Measurements from ENCODE around the gene CHRNA4.

Gene CHRNA4

GRCh38 chr20:63367446-63368055, 6.4 kb upstream of the CHRNA4 start:
- H3K27ac Mint-ChIP-seq, result no peak overlapping the region
- no peaks in the 10 kb centered on the region for H3K4me1 Mint-ChIP-seq (ENCODE audit: low read depth)
- no peak overlapping the region for H3K4me3 Mint-ChIP-seq
- H3K27me3 Mint-ChIP-seq, result peaks cover 11% of the 10 kb centered on the region
- H3K9me3 Mint-ChIP-seq, result no peaks in the 10 kb centered on the region
- intact Hi-C loops (cut with micrococcal nuclease), result no loop called here
- no peaks in the 10 kb centered on the region for H3K36me3 Mint-ChIP-seq (ENCODE audit: low read depth)

GRCh38 chr20:63366390-63367365, 5.5 kb upstream of the CHRNA4 start:
- Mint-ChIP-seq H3K36me3 (ENCODE audit: low read depth) (no peaks in the 10 kb centered on the region), H3K27me3 (peaks cover 20% of the 10 kb centered on the region), H3K27ac (no peak overlapping the region), H3K9me3 (no peaks in the 10 kb centered on the region), H3K4me1 (ENCODE audit: low read depth) (no peaks in the 10 kb centered on the region), H3K4me3 (no peak overlapping the region)
- intact Hi-C loops (cut with micrococcal nuclease), result no loop called here

- no peak overlapping the region for H3K4me3 Mint-ChIP-seq
- intact Hi-C loops (cut with micrococcal nuclease), result no loop called here
- no peak overlapping the region for H3K27ac Mint-ChIP-seq
Observed at GRCh38 chr20:63365601-63366389, 4.6 kb upstream of the CHRNA4 start.

GRCh38 chr20:63364801-63365585, 3.8 kb upstream of the CHRNA4 start:
- H3K4me1 Mint-ChIP-seq (ENCODE audit: low read depth), result no peaks in the 10 kb centered on the region
- intact Hi-C loops (cut with micrococcal nuclease), result no loop called here
- H3K27ac Mint-ChIP-seq, result no peak overlapping the region
- H3K4me3 Mint-ChIP-seq, result no peak overlapping the region
- H3K36me3 Mint-ChIP-seq (ENCODE audit: low read depth), result no peaks in the 10 kb centered on the region
- H3K27me3 Mint-ChIP-seq, result peaks cover 30% of the 10 kb centered on the region
- no peaks in the 10 kb centered on the region for H3K9me3 Mint-ChIP-seq

More at GRCh38 chr20:63365601-63366389, 4.6 kb upstream of the CHRNA4 start:
- Mint-ChIP-seq H3K4me1 (ENCODE audit: low read depth) (no peaks in the 10 kb centered on the region), H3K36me3 (ENCODE audit: low read depth) (no peaks in the 10 kb centered on the region), H3K9me3 (no peaks in the 10 kb centered on the region), H3K27me3 (peaks cover 22% of the 10 kb centered on the region)

GRCh38 chr20:63363981-63364561, 2.9 kb upstream of the CHRNA4 start:
- no peaks in the 10 kb centered on the region for H3K36me3 Mint-ChIP-seq (ENCODE audit: low read depth)
- no peak overlapping the region for H3K27ac Mint-ChIP-seq
- intact Hi-C loops (cut with micrococcal nuclease), result no loop called here
- H3K27me3 Mint-ChIP-seq, result peaks cover 39% of the 10 kb centered on the region
- H3K9me3 Mint-ChIP-seq, result no peaks in the 10 kb centered on the region
- no peak overlapping the region for H3K4me3 Mint-ChIP-seq
- H3K4me1 Mint-ChIP-seq (ENCODE audit: low read depth), result no peaks in the 10 kb centered on the region

GRCh38 chr20:63363013-63363957, 2.1 kb upstream of the CHRNA4 start:
- Mint-ChIP-seq H3K4me3 (no peak overlapping the region), H3K9me3 (no peaks in the 10 kb centered on the region), H3K36me3 (ENCODE audit: low read depth) (no peaks in the 10 kb centered on the region), H3K4me1 (ENCODE audit: low read depth) (no peaks in the 10 kb centered on the region), H3K27ac (no peak overlapping the region), H3K27me3 (peaks cover 43% of the 10 kb centered on the region)
- intact Hi-C loops (cut with micrococcal nuclease), result no loop called here

GRCh38 chr20:63362436-63363009, 1.4 kb upstream of the CHRNA4 start:
- Mint-ChIP-seq H3K36me3 (ENCODE audit: low read depth) (no peaks in the 10 kb centered on the region), H3K27ac (no peak overlapping the region), H3K9me3 (no peaks in the 10 kb centered on the region), H3K4me1 (ENCODE audit: low read depth) (no peaks in the 10 kb centered on the region), H3K27me3 (peaks cover 43% of the 10 kb centered on the region), H3K4me3 (no peak overlapping the region)
- intact Hi-C loops (cut with micrococcal nuclease), result no loop called here

GRCh38 chr20:63361519-63362435, 628 bp upstream of the CHRNA4 start:
- H3K27me3 Mint-ChIP-seq, result peaks cover 43% of the 10 kb centered on the region
- H3K4me3 Mint-ChIP-seq, result no peak overlapping the region
- H3K27ac Mint-ChIP-seq, result no peak overlapping the region
- H3K9me3 Mint-ChIP-seq, result no peaks in the 10 kb centered on the region
- H3K4me1 Mint-ChIP-seq (ENCODE audit: low read depth), result no peaks in the 10 kb centered on the region
- H3K36me3 Mint-ChIP-seq (ENCODE audit: low read depth), result no peaks in the 10 kb centered on the region
- intact Hi-C loops (cut with micrococcal nuclease), result no loop called here

GRCh38 chr20:63359937-63360849, 956 bp downstream of the CHRNA4 start:
- intact Hi-C loops (cut with micrococcal nuclease), result no loop called here
- Mint-ChIP-seq H3K36me3 (ENCODE audit: low read depth) (no peaks in the 10 kb centered on the region), H3K27me3 (peaks cover 43% of the 10 kb centered on the region), H3K9me3 (no peaks in the 10 kb centered on the region), H3K4me1 (ENCODE audit: low read depth) (no peaks in the 10 kb centered on the region), H3K27ac (no peak overlapping the region), H3K4me3 (no peak overlapping the region)

- H3K4me3 Mint-ChIP-seq, result no peak overlapping the region
- intact Hi-C loops (cut with micrococcal nuclease), result no loop called here
- no peaks in the 10 kb centered on the region for H3K36me3 Mint-ChIP-seq (ENCODE audit: low read depth)
- no peaks in the 10 kb centered on the region for H3K9me3 Mint-ChIP-seq
- peaks cover 43% of the 10 kb centered on the region for H3K27me3 Mint-ChIP-seq
- H3K4me1 Mint-ChIP-seq (ENCODE audit: low read depth), result no peaks in the 10 kb centered on the region
- H3K27ac Mint-ChIP-seq, result no peak overlapping the region
Observed at GRCh38 chr20:63359164-63359934, 1.8 kb downstream of the CHRNA4 start.

All from dendritic cell treated with granulocyte-macrophage colony-stimulating factor and Interleukin-4, amounts not matched to agents 40 ng/mL and 50 ng/mL, for 4 days (primary cell).